ENCODE data around the gene PIGS. TPM values are rescaled to one million over a fixed set of nuclear protein-coding genes. Genes with fewer than 3 reads are reported as not detected.

Gene PIGS
- polyA plus RNA-seq, 3 donors = 59.4 to 87.5 (median 84.9) TPM

- TF ChIP-seq CTCF (IDR thresholded peaks at IDR 0.05) = no peak
- Mint-ChIP-seq H3K36me3 (no peaks in the 10 kb centered on the region), H3K27me3 (ENCODE audit: low read depth in 3 of 3) (peaks cover 2 to 9% (median 5%) of the 10 kb centered on the region in 3 donors), H3K27ac (no peak overlapping the region), H3K4me3 (no peak overlapping the region), H3K4me1 (no peaks in the 10 kb centered on the region), H3K9me3 (no peaks in the 10 kb centered on the region)
- no peaks in the 10 kb centered on the region for H3K9me3 ChIP-seq (replicated peaks in 1 of 2; ENCODE audit: control insufficient read depth in 1 of 2, insufficient read depth in 1 of 2, low read length in 2 of 2)
- DNase-seq = no peak
- no peak overlapping the region for H3K4me2 ChIP-seq (replicated peaks; ENCODE audit: extremely low read depth, low read length, poor library complexity, severe bottlenecking)
- intact Hi-C loops (cut with micrococcal nuclease) = no loop called here
- no peaks in the 10 kb centered on the region for H3K79me2 ChIP-seq (ENCODE audit: insufficient read depth, low read length)
- H3K9ac ChIP-seq (ENCODE audit: insufficient read depth, low read length, poor library complexity, severe bottlenecking) = no peak overlapping the region
- H3K27me3 ChIP-seq (ENCODE audit: control insufficient read depth in 2 of 2, insufficient read depth in 2 of 2, low read length in 2 of 2) = no peaks in the 10 kb centered on the region
- no CpG with 5 or more reads among the region's 4 CpGs for WGBS (ENCODE audit: insufficient coverage)
- no peak overlapping the region for H2AFZ ChIP-seq (ENCODE audit: insufficient read depth, low read depth, low read length, poor library complexity, severe bottlenecking)
- no peaks in the 10 kb centered on the region for H3K36me3 ChIP-seq (replicated peaks in 1 of 2; ENCODE audit: control insufficient read depth in 1 of 2, insufficient read depth in 2 of 2, low read length in 2 of 2)
- H3K4me1 ChIP-seq (ENCODE audit: control insufficient read depth in 1 of 2, insufficient read depth in 2 of 2, low read length in 2 of 2) = no peaks in the 10 kb centered on the region
- no peak overlapping the region for H3K4me3 ChIP-seq (replicated peaks in 1 of 3; ENCODE audit: low read depth in 2 of 3, low read length in 3 of 3)
- no peak overlapping the region for H3K27ac ChIP-seq (ENCODE audit: low read depth in 1 of 2, low read length in 2 of 2)
- no peaks in the 10 kb centered on the region for H4K20me1 ChIP-seq (ENCODE audit: insufficient read depth, low read length)
These were observed 41.1 kb downstream of the PIGS start for GRCh38 chr17:28530250-28530649.

- Histone ChIP-seq H4K20me1 (ENCODE audit: insufficient read depth, low read length) (no peaks in the 10 kb centered on the region), H2AFZ (ENCODE audit: insufficient read depth, low read depth, low read length, poor library complexity, severe bottlenecking) (no peak overlapping the region), H3K36me3 (replicated peaks in 1 of 2; ENCODE audit: control insufficient read depth in 1 of 2, insufficient read depth in 2 of 2, low read length in 2 of 2) (no peaks in the 10 kb centered on the region), H3K4me1 (ENCODE audit: control insufficient read depth in 1 of 2, insufficient read depth in 2 of 2, low read length in 2 of 2) (no peaks in the 10 kb centered on the region), H3K9me3 (replicated peaks in 1 of 2; ENCODE audit: control insufficient read depth in 1 of 2, insufficient read depth in 1 of 2, low read length in 2 of 2) (no peaks in the 10 kb centered on the region), H3K27me3 (ENCODE audit: control insufficient read depth in 2 of 2, insufficient read depth in 2 of 2, low read length in 2 of 2) (no peaks in the 10 kb centered on the region), H3K9ac (ENCODE audit: insufficient read depth, low read length, poor library complexity, severe bottlenecking) (no peak overlapping the region), H3K27ac (ENCODE audit: low read depth in 1 of 2, low read length in 2 of 2) (no peak overlapping the region), H3K79me2 (ENCODE audit: insufficient read depth, low read length) (no peaks in the 10 kb centered on the region), H3K4me2 (replicated peaks; ENCODE audit: extremely low read depth, low read length, poor library complexity, severe bottlenecking) (no peak overlapping the region), H3K4me3 (replicated peaks in 1 of 3; ENCODE audit: low read depth in 2 of 3, low read length in 3 of 3) (no peak overlapping the region)
- WGBS (ENCODE audit: insufficient coverage) = no CpG with 5 or more reads among the region's 3 CpGs
- Mint-ChIP-seq H3K9me3 (no peaks in the 10 kb centered on the region), H3K27ac (no peak overlapping the region), H3K27me3 (ENCODE audit: low read depth in 3 of 3) (peaks cover 2 to 9% (median 6%) of the 10 kb centered on the region in 3 donors), H3K36me3 (no peaks in the 10 kb centered on the region), H3K4me3 (no peak overlapping the region), H3K4me1 (no peaks in the 10 kb centered on the region)
- no peak for TF ChIP-seq CTCF (IDR thresholded peaks at IDR 0.05)
- intact Hi-C loops (cut with micrococcal nuclease) = no loop called here
- DNase-seq = no peak
These were observed 42.3 kb downstream of the PIGS start for GRCh38 chr17:28529013-28529400.

Data from CD14-positive monocyte (primary cell).